ENCODE measurements around the gene DOK4. TPM values are rescaled to one million over a fixed set of nuclear protein-coding genes. Genes with fewer than 3 reads are reported as not detected.

The DOK4 gene
- total RNA-seq, 1 experiment from 2014 or later = 14.4 TPM

- H3K9ac ChIP-seq (ENCODE audit: low read length) = no peak overlapping the region
- no peak overlapping the region for H2AFZ ChIP-seq (ENCODE audit: low read depth, low read length, poor library complexity, severe bottlenecking)
- CTCF ChIA-PET = interaction anchor here (1.6 kb wide), 1 partner anchor 19 kb away, joined by 4 read pairs; the partner anchor contains the start of gene POLR2C
- no peaks in the 10 kb centered on the region for H3K27me3 ChIP-seq (ENCODE audit: insufficient read depth, low read length)
- intact Hi-C loops (cut with micrococcal nuclease) = no loop called here
- H3K4me3 ChIP-seq (replicated peaks in 1 of 2; ENCODE audit: low read depth in 1 of 2, low read length in 2 of 2) = no peak overlapping the region
- TF ChIP-seq ELF1 (IDR thresholded peaks at IDR 0.05; ENCODE audit: borderline replicate concordance, low read depth) (no peak), CTCF (IDR thresholded peaks at IDR 0.05 in 2 of 3, conservative IDR thresholded peaks at IDR 0.05 in 1 of 3; ENCODE audit: borderline replicate concordance in 1 of 3, insufficient read depth in 1 of 3, low read depth in 2 of 3, low read length in 2 of 3) (no peak), YY1 (IDR thresholded peaks at IDR 0.05; ENCODE audit: extremely low read depth, insufficient replicate concordance, low read depth, low read length) (no peak), CEBPB (IDR thresholded peaks at IDR 0.05; ENCODE audit: low read depth) (no peak), EGR1 (IDR thresholded peaks at IDR 0.05; ENCODE audit: low read depth) (no peak), CBX3 (IDR thresholded peaks at IDR 0.05; ENCODE audit: low read depth) (no peak), ATF3 (IDR thresholded peaks at IDR 0.05) (no peak)
- H3K79me2 ChIP-seq (ENCODE audit: insufficient read depth, low read length) = no peaks in the 10 kb centered on the region
- RAD21 ChIA-PET (ENCODE audit: low non-redundant PET in 1 of 2, low total read pairs in 2 of 2, uncharacterized antibody in 2 of 2, unreplicated experiment in 2 of 2) = no interaction called here
- H3K4me2 ChIP-seq (ENCODE audit: low read length) = no peak overlapping the region
- H3K9me2 ChIP-seq (ENCODE audit: insufficient read depth) = no peaks in the 10 kb centered on the region
- ATAC-seq = no peak
- H4K20me1 ChIP-seq (ENCODE audit: insufficient read depth) = no peaks in the 10 kb centered on the region
- H3K9me3 ChIP-seq (ENCODE audit: control insufficient read depth in 1 of 2, insufficient read depth in 1 of 2, low read depth in 1 of 2, low read length in 2 of 2) = no peaks in the 10 kb centered on the region
- POLR2A ChIA-PET = no interaction called here
- no peak overlapping the region for H3K27ac ChIP-seq (ENCODE audit: low read depth, low read length)
- peaks cover 13 to 34% of the 10 kb centered on the region in 2 experiments for H3K4me1 ChIP-seq (ENCODE audit: control insufficient read depth in 1 of 2, insufficient read depth in 2 of 2, low read length in 2 of 2)
- DNase-seq (ENCODE audit: low read depth, low spot score) = no peak
- no TSS peak for BruUV-seq (replicated peaks)
- no peaks in the 10 kb centered on the region for H3K36me3 ChIP-seq (ENCODE audit: control insufficient read depth in 1 of 2, insufficient read depth in 2 of 2, low read length in 2 of 2)
Observed at GRCh38 chr16:57481421-57481820, 4.9 kb downstream of the DOK4 start.

GRCh38 chr16:57480754-57481230 is 5.5 kb downstream of the DOK4 start:
- peak overlapping the region; percentile 48 for H3K4me2 ChIP-seq (ENCODE audit: low read length)
- DNase-seq (ENCODE audit: low read depth, low spot score) = no peak
- H4K20me1 ChIP-seq (ENCODE audit: insufficient read depth) = no peaks in the 10 kb centered on the region
- intact Hi-C loops (cut with micrococcal nuclease) = no loop called here
- ATAC-seq = no peak
- no peak overlapping the region for H3K9ac ChIP-seq (ENCODE audit: low read length)
- RAD21 ChIA-PET (ENCODE audit: low non-redundant PET in 1 of 2, low total read pairs in 2 of 2, uncharacterized antibody in 2 of 2, unreplicated experiment in 2 of 2) = no interaction called here
- no TSS peak for BruUV-seq (replicated peaks)
- H3K36me3 ChIP-seq (ENCODE audit: control insufficient read depth in 1 of 2, insufficient read depth in 2 of 2, low read length in 2 of 2) = no peaks in the 10 kb centered on the region
- H3K9me3 ChIP-seq (ENCODE audit: control insufficient read depth in 1 of 2, insufficient read depth in 1 of 2, low read depth in 1 of 2, low read length in 2 of 2) = no peaks in the 10 kb centered on the region
- no peak for TF ChIP-seq POLR2A (IDR thresholded peaks at IDR 0.05; ENCODE audit: borderline replicate concordance, extremely low read depth, insufficient read depth, insufficient read length)
- TF ChIP-seq CBX3 (IDR thresholded peaks at IDR 0.05; ENCODE audit: low read depth) = no peak
- CTCF ChIA-PET = interaction anchor here (1.6 kb wide), 1 partner anchor 19 kb away, joined by 4 read pairs; the partner anchor contains the start of gene POLR2C
- POLR2A ChIA-PET = no interaction called here
- H3K4me1 ChIP-seq (ENCODE audit: control insufficient read depth in 1 of 2, insufficient read depth in 2 of 2, low read length in 2 of 2) = peaks cover 19 to 38% of the 10 kb centered on the region in 2 experiments
- H3K79me2 ChIP-seq (ENCODE audit: insufficient read depth, low read length) = no peaks in the 10 kb centered on the region
- no peaks in the 10 kb centered on the region for H3K9me2 ChIP-seq (ENCODE audit: insufficient read depth)
- H3K27me3 ChIP-seq (ENCODE audit: insufficient read depth, low read length) = no peaks in the 10 kb centered on the region
- no peak overlapping the region for H3K4me3 ChIP-seq (replicated peaks in 1 of 2; ENCODE audit: low read depth in 1 of 2, low read length in 2 of 2)
- H2AFZ ChIP-seq (ENCODE audit: low read depth, low read length, poor library complexity, severe bottlenecking) = no peak overlapping the region
- H3K27ac ChIP-seq (ENCODE audit: low read depth, low read length) = no peak overlapping the region
